Kidney epithelial cell (primary cell): Measurements from ENCODE around the gene DIAPH1. TPM values are rescaled to one million over a fixed set of nuclear protein-coding genes. Genes with fewer than 3 reads are reported as not detected.

Experiments used
- DNase-seq: peaks from one replicate; pipeline ENCODE4 v3.0.0-alpha.2; 2010; ENCODE audit warnings: low read depth
- H3K27me3 ChIP-seq: 2 replicates; pipeline ENCODE4 v1.6.0; 2011; ENCODE audit warnings: low read length; ENCODE audit not compliant: control insufficient read depth, insufficient read depth
- H3K36me3 ChIP-seq: 2 replicates; pipeline ENCODE4 v1.5.1; 2011; ENCODE audit warnings: low read length; ENCODE audit not compliant: control insufficient read depth, insufficient read depth
- H3K4me3 ChIP-seq: 2 replicates; pipeline ENCODE4 v1.5.1; 2011; ENCODE audit warnings: low read depth, mild to moderate bottlenecking, control low read depth, low read length
- CTCF ChIP-seq: IDR thresholded peaks from 2 replicates; pipeline ENCODE4 v1.5.1; 2011; ENCODE audit warnings: mild to moderate bottlenecking, moderate library complexity, low read length, control low read depth, inconsistent platforms; ENCODE audit not compliant: insufficient read depth, poor library complexity, severe bottlenecking
- total RNA-seq: library from RNA; depleted of rRNA; stranded (reverse); fragments of >200 nt; gene quantifications from 2 replicates; pipeline ENCODE4 v1.2.3, GENCODE V29; 2015

DIAPH1 gene
- total RNA-seq, 1 donor from 2014 or later: 103 TPM

- no peaks in the 10 kb centered on the region for H3K36me3 ChIP-seq
- peak; percentile 39 for TF ChIP-seq CTCF
- no peak for DNase-seq
- no peaks in the 10 kb centered on the region for H3K27me3 ChIP-seq
- peak overlapping the region; percentile 57 for H3K4me3 ChIP-seq
Observed at GRCh38 chr5:141637767-141638419, 19.1 kb upstream of the DIAPH1 start.

GRCh38 chr5:141637123-141637766 lies 18.4 kb upstream of the DIAPH1 start:
- Histone ChIP-seq H3K4me3 (peak overlapping the region; percentile 57), H3K27me3 (no peaks in the 10 kb centered on the region), H3K36me3 (no peaks in the 10 kb centered on the region)
- no peak for DNase-seq
- TF ChIP-seq CTCF: no peak

GRCh38 chr5:141636413-141637122 lies 17.8 kb upstream of the DIAPH1 start, which contains the start of the genes HDAC3 and RELL2:
Gene HDAC3 (minus strand): TSS chr5:141636849. CDS start chr5:141636790, 59 bp downstream.
Gene RELL2 (plus strand): TSS chr5:141636997. CDS start chr5:141638226, 1,229 bp downstream.
- H3K36me3 ChIP-seq: no peaks in the 10 kb centered on the region

GRCh38 chr5:141636106-141636412 lies 17.3 kb upstream of the DIAPH1 start:
- H3K4me3 ChIP-seq: peak overlapping the region; percentile 87
- no peaks in the 10 kb centered on the region for H3K36me3 ChIP-seq

More at GRCh38 chr5:141636413-141637122, 17.8 kb upstream of the DIAPH1 start, which contains the start of the genes HDAC3 and RELL2:
- Histone ChIP-seq H3K4me3 (peak within 1 kb of the TSS; percentile 87), H3K27me3 (no peaks in the 10 kb centered on the region)
- no peak for TF ChIP-seq CTCF
- peak; percentile 63 for DNase-seq

GRCh38 chr5:141635646-141636045 lies 16.8 kb upstream of the DIAPH1 start:
- DNase-seq: no peak
- no peaks in the 10 kb centered on the region for H3K27me3 ChIP-seq
- TF ChIP-seq CTCF: no peak
- H3K36me3 ChIP-seq: no peaks in the 10 kb centered on the region
- H3K4me3 ChIP-seq: peak overlapping the region; percentile 87

More at GRCh38 chr5:141636106-141636412, 17.3 kb upstream of the DIAPH1 start:
- H3K27me3 ChIP-seq: no peaks in the 10 kb centered on the region
- DNase-seq: no peak
- no peak for TF ChIP-seq CTCF
